ENCODE data around the gene ARL6IP4.

DNA sequence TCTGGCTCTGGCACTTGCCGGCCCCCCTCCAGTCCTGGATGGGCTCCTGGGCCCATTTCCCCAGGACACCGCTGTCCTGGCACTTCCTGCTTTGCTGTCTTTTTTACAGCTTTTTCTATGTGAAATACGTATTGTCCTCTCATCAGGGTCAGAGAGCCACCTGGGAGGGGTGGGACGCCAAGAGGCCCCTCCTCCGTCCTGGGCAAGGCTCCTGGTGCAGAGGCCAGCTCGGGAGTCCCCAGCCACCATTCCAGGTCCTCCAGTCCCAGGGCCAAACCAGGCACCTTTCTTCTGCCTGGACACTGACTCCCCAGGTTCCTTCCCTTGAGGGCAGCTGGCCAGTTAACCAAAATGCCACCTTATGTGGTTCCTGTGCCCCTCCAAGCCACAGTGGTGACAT is 22.8 kb downstream of the ARL6IP4 start:
- TF ChIP-seq, protein P1, sequence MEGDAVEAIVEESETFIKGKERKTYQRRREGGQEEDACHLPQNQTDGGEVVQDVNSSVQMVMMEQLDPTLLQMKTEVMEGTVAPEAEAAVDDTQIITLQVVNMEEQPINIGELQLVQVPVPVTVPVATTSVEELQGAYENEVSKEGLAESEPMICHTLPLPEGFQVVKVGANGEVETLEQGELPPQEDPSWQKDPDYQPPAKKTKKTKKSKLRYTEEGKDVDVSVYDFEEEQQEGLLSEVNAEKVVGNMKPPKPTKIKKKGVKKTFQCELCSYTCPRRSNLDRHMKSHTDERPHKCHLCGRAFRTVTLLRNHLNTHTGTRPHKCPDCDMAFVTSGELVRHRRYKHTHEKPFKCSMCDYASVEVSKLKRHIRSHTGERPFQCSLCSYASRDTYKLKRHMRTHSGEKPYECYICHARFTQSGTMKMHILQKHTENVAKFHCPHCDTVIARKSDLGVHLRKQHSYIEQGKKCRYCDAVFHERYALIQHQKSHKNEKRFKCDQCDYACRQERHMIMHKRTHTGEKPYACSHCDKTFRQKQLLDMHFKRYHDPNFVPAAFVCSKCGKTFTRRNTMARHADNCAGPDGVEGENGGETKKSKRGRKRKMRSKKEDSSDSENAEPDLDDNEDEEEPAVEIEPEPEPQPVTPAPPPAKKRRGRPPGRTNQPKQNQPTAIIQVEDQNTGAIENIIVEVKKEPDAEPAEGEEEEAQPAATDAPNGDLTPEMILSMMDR (IDR thresholded peaks at IDR 0.05), result no peak
- no peak for TF ChIP-seq POLR2A (IDR thresholded peaks at IDR 0.05)

Measured in suprapubic skin (tissue), 3 donors.